Uterine smooth muscle cell (primary cell): Measurements from ENCODE around the gene ST8SIA1. TPM values are rescaled to one million over a fixed set of nuclear protein-coding genes. Genes with fewer than 3 reads are reported as not detected.

Experiments
- total RNA-seq: library from RNA; depleted of rRNA; stranded (reverse); fragments of >200 nt; gene quantifications from 2 replicates; pipeline ENCODE4 v1.2.3, GENCODE V29; 2014

The ST8SIA1 gene, protein sequence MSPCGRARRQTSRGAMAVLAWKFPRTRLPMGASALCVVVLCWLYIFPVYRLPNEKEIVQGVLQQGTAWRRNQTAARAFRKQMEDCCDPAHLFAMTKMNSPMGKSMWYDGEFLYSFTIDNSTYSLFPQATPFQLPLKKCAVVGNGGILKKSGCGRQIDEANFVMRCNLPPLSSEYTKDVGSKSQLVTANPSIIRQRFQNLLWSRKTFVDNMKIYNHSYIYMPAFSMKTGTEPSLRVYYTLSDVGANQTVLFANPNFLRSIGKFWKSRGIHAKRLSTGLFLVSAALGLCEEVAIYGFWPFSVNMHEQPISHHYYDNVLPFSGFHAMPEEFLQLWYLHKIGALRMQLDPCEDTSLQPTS
- 0.11 and 0.37 TPM in 2 replicates for total RNA-seq

DNA sequence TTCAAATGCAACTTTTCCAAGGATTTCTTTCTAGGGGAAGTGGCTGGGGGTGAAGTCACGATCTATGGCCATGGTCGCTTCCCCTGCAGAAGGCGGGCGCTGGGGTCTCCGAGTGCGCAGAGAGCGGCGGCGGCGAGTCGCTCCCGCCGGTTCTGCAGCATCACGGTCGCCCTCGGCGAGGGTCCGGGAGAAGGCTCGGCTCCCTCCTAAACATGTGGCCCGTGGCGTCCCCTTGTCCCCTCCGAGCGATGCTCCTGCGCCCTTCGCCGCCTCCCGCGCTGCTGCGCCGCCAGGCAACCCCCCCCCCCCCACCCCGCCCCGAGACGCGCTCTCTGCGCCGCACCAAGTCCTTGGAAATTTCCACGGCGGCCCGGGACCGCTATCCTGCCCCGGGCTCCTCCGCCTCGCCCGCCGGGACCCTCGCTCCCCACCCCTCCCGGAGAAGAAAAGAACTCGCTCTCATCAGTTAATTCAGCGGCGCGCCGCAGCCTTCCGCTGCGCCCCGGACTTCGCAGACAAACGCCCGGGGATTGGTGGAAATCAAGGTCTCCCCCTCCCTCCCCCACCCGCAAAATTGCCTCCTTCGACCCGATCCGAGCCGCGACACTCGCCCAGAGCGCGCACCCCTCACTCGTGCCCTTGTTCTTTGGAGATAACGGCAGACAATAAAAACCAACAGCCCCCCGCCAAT is at the start of gene ST8SIA1:
TSS of gene ST8SIA1 (minus strand) at position 298 of the 691 bp plus-strand sequence. CDS start 475 bp downstream, outside the sequence.

Other genes starting within 250 kb of the ST8SIA1 start
- 28.8 and 34.4 TPM in 2 replicates for gene C2CD5, start 209.8 kb upstream of the ST8SIA1 start, total RNA-seq